ENCODE results near the gene CCR6. TPM values are rescaled to one million over a fixed set of nuclear protein-coding genes. Genes with fewer than 3 reads are reported as not detected.

Gene CCR6
- total RNA-seq, 2 experiments from 2014 or later, result 8.7 to 9.1 TPM

GRCh38 chr6:167103041-167103891 lies 19.6 kb upstream of the CCR6 start:
- Mint-ChIP-seq H3K27ac (peak overlapping the region; percentile 81), H3K4me3 (no peak overlapping the region), H3K36me3 (peaks cover 8% of the 10 kb centered on the region), H3K9me3 (ENCODE audit: low read depth) (no peaks in the 10 kb centered on the region), H3K27me3 (peaks cover 2% of the 10 kb centered on the region), H3K4me1 (peaks cover 38% of the 10 kb centered on the region)
- CTCF ChIA-PET, result no interaction called here
- DNase-seq, result peak; percentile 59
- ATAC-seq, result peak; percentile 83

- no peak for DNase-seq
- Mint-ChIP-seq H3K4me1 (peaks cover 29% of the 10 kb centered on the region), H3K36me3 (peaks cover 8% of the 10 kb centered on the region), H3K27ac (no peak overlapping the region), H3K27me3 (no peaks in the 10 kb centered on the region), H3K4me3 (no peak overlapping the region), H3K9me3 (ENCODE audit: low read depth) (no peaks in the 10 kb centered on the region)
- CTCF ChIA-PET, result interaction anchor here (1.2 kb wide), 1 partner anchor 9 kb away, joined by 3 read pairs; no protein-coding TSS in a partner anchor
- ATAC-seq, result no peak
Observed at GRCh38 chr6:167104388-167104787, 18.5 kb upstream of the CCR6 start.

- no peak for ATAC-seq
- H3K4me1 Mint-ChIP-seq, result peaks cover 25% of the 10 kb centered on the region
- no peak overlapping the region for H3K4me3 Mint-ChIP-seq
- no peaks in the 10 kb centered on the region for H3K9me3 Mint-ChIP-seq (ENCODE audit: low read depth)
- H3K27me3 Mint-ChIP-seq, result no peaks in the 10 kb centered on the region
- peaks cover 8% of the 10 kb centered on the region for H3K36me3 Mint-ChIP-seq
- no peak for DNase-seq
- CTCF ChIA-PET, result interaction anchor here (1.2 kb wide), 1 partner anchor 8 kb away, joined by 3 read pairs; no protein-coding TSS in a partner anchor
- no peak overlapping the region for H3K27ac Mint-ChIP-seq
Observed at GRCh38 chr6:167105060-167105459, 17.8 kb upstream of the CCR6 start.

GRCh38 chr6:167106406-167106805 lies 16.5 kb upstream of the CCR6 start:
- H3K27me3 Mint-ChIP-seq, result peaks cover 6% of the 10 kb centered on the region
- no peak overlapping the region for H3K27ac Mint-ChIP-seq
- DNase-seq (no peak), ATAC-seq (no peak)
- CTCF ChIA-PET, result no interaction called here
- no peaks in the 10 kb centered on the region for H3K9me3 Mint-ChIP-seq (ENCODE audit: low read depth)
- peaks cover 8% of the 10 kb centered on the region for H3K36me3 Mint-ChIP-seq
- H3K4me3 Mint-ChIP-seq, result no peak overlapping the region
- H3K4me1 Mint-ChIP-seq, result peaks cover 33% of the 10 kb centered on the region

- H3K27ac Mint-ChIP-seq, result no peak overlapping the region
- peaks cover 14% of the 10 kb centered on the region for H3K27me3 Mint-ChIP-seq
- no peaks in the 10 kb centered on the region for H3K9me3 Mint-ChIP-seq (ENCODE audit: low read depth)
- no peak overlapping the region for H3K4me3 Mint-ChIP-seq
- H3K36me3 Mint-ChIP-seq, result peaks cover 6% of the 10 kb centered on the region
- CTCF ChIA-PET, result no interaction called here
- ATAC-seq (no peak), DNase-seq (no peak)
- peaks cover 43% of the 10 kb centered on the region for H3K4me1 Mint-ChIP-seq
Observed at GRCh38 chr6:167107787-167108186, 15.1 kb upstream of the CCR6 start.

- ATAC-seq, result no peak
- Mint-ChIP-seq H3K27ac (no peak overlapping the region), H3K36me3 (peaks cover 6% of the 10 kb centered on the region), H3K9me3 (ENCODE audit: low read depth) (no peaks in the 10 kb centered on the region), H3K27me3 (peaks cover 14% of the 10 kb centered on the region), H3K4me3 (no peak overlapping the region), H3K4me1 (peaks cover 43% of the 10 kb centered on the region)
- CTCF ChIA-PET, result no interaction called here
- no peak for DNase-seq
Observed at GRCh38 chr6:167108278-167108677, 14.6 kb upstream of the CCR6 start.

GRCh38 chr6:167109651-167110050 lies 13.2 kb upstream of the CCR6 start:
- peaks cover 17% of the 10 kb centered on the region for H3K27me3 Mint-ChIP-seq
- CTCF ChIA-PET, result interaction anchor here (1.0 kb wide), 1 partner anchor 13 kb away, joined by 3 read pairs; the partner anchor contains the start of gene CCR6
- ATAC-seq (no peak), DNase-seq (no peak)
- no peak overlapping the region for H3K27ac Mint-ChIP-seq
- no peak overlapping the region for H3K4me3 Mint-ChIP-seq
- peaks cover 2% of the 10 kb centered on the region for H3K36me3 Mint-ChIP-seq
- H3K9me3 Mint-ChIP-seq (ENCODE audit: low read depth), result no peaks in the 10 kb centered on the region
- H3K4me1 Mint-ChIP-seq, result peaks cover 46% of the 10 kb centered on the region

GRCh38 chr6:167111597-167111996 lies 11.3 kb upstream of the CCR6 start:
- peaks cover 58% of the 10 kb centered on the region for H3K4me1 Mint-ChIP-seq
- CTCF ChIA-PET, result no interaction called here
- no peaks in the 10 kb centered on the region for H3K36me3 Mint-ChIP-seq
- DNase-seq (no peak), ATAC-seq (no peak)
- H3K27me3 Mint-ChIP-seq, result peaks cover 17% of the 10 kb centered on the region
- peak overlapping the region; percentile 58 for H3K27ac Mint-ChIP-seq
- H3K9me3 Mint-ChIP-seq (ENCODE audit: low read depth), result no peaks in the 10 kb centered on the region
- H3K4me3 Mint-ChIP-seq, result peak overlapping the region; percentile 3

GRCh38 chr6:167112421-167112820 lies 10.5 kb upstream of the CCR6 start:
- DNase-seq (no peak), ATAC-seq (no peak)
- CTCF ChIA-PET, result interaction anchor here (1.0 kb wide), 1 partner anchor 8 kb away, joined by 3 read pairs; no protein-coding TSS in a partner anchor
- H3K27me3 Mint-ChIP-seq, result peaks cover 17% of the 10 kb centered on the region
- H3K9me3 Mint-ChIP-seq (ENCODE audit: low read depth), result no peaks in the 10 kb centered on the region
- H3K4me1 Mint-ChIP-seq, result peaks cover 58% of the 10 kb centered on the region
- H3K4me3 Mint-ChIP-seq, result peak overlapping the region; percentile 31
- H3K36me3 Mint-ChIP-seq, result no peaks in the 10 kb centered on the region
- peak overlapping the region; percentile 53 for H3K27ac Mint-ChIP-seq

GRCh38 chr6:167113047-167113754 lies 9.7 kb upstream of the CCR6 start:
- peaks cover 60% of the 10 kb centered on the region for H3K4me1 Mint-ChIP-seq
- ATAC-seq (no peak), DNase-seq (no peak)
- H3K36me3 Mint-ChIP-seq, result peaks cover 4% of the 10 kb centered on the region
- H3K27ac Mint-ChIP-seq, result no peak overlapping the region
- CTCF ChIA-PET, result interaction anchor here (0.7 to 1.0 kb wide), 2 partner anchors 8 to 20 kb away, joined by 3 read pairs; no protein-coding TSS in a partner anchor
- peaks cover 3% of the 10 kb centered on the region for H3K9me3 Mint-ChIP-seq (ENCODE audit: low read depth)
- H3K27me3 Mint-ChIP-seq, result peaks cover 19% of the 10 kb centered on the region
- peak overlapping the region; percentile 31 for H3K4me3 Mint-ChIP-seq

GRCh38 chr6:167113935-167114910 lies 8.7 kb upstream of the CCR6 start:
- Mint-ChIP-seq H3K4me1 (peaks cover 66% of the 10 kb centered on the region), H3K27ac (peak overlapping the region; percentile 73)
- CTCF ChIA-PET, result interaction anchor here (1.5 to 1.7 kb wide), 2 partner anchors 9 to 20 kb away, joined by 4 read pairs; no protein-coding TSS in a partner anchor

GRCh38 chr6:167115054-167115453 lies 7.8 kb upstream of the CCR6 start:
- peaks cover 19% of the 10 kb centered on the region for H3K27me3 Mint-ChIP-seq
- peaks cover 3% of the 10 kb centered on the region for H3K9me3 Mint-ChIP-seq (ENCODE audit: low read depth)
- peaks cover 75% of the 10 kb centered on the region for H3K4me1 Mint-ChIP-seq
- peaks cover 4% of the 10 kb centered on the region for H3K36me3 Mint-ChIP-seq
- CTCF ChIA-PET, result interaction anchor here (1.5 to 1.7 kb wide), 2 partner anchors 9 to 21 kb away, joined by 4 read pairs; no protein-coding TSS in a partner anchor
- ATAC-seq, result no peak
- no peak overlapping the region for H3K4me3 Mint-ChIP-seq
- no peak for DNase-seq
- H3K27ac Mint-ChIP-seq, result peak overlapping the region; percentile 73

More at GRCh38 chr6:167113935-167114910, 8.7 kb upstream of the CCR6 start:
- peaks cover 3% of the 10 kb centered on the region for H3K9me3 Mint-ChIP-seq (ENCODE audit: low read depth)
- DNase-seq (peak; percentile 77), ATAC-seq (peak; percentile 65)
- peak overlapping the region; percentile 22 for H3K4me3 Mint-ChIP-seq
- peaks cover 4% of the 10 kb centered on the region for H3K36me3 Mint-ChIP-seq
- H3K27me3 Mint-ChIP-seq, result peaks cover 19% of the 10 kb centered on the region

Measured in activated CD8-positive, alpha-beta memory T cell treated with anti-CD3 and anti-CD28 coated beads, Interleukin-2, amount 10 ng/mL, durations not matched to agents 7 days and 5 days (primary cell).